HEK293 (cell line): ENCODE results near the gene DHX9.

Experiments used
- ATF2 ChIP-seq: fragments of 450-650 bp; formaldehyde crosslinking; IDR thresholded peaks from 2 replicates; pipeline ENCODE4 v1.5.1; 2016; ENCODE audit warnings: missing biosample characterization, missing genetic modification characterization, low read depth
- CTCF ChIP-seq: fragments of 450-650 bp; formaldehyde crosslinking; IDR thresholded peaks from 2 replicates; pipeline ENCODE4 v1.5.1; 2016; ENCODE audit warnings: missing biosample characterization, missing genetic modification characterization
- GLI2 ChIP-seq: fragments of 450-650 bp; formaldehyde crosslinking; IDR thresholded peaks from 2 replicates; pipeline ENCODE4; 2017; ENCODE audit warnings: missing biosample characterization, missing genetic modification characterization, low read depth, borderline replicate concordance
- GLI4 ChIP-seq: fragments of 450-650 bp; formaldehyde crosslinking; IDR thresholded peaks from 2 replicates; pipeline ENCODE4 v1.5.1; 2016; ENCODE audit warnings: missing biosample characterization, missing genetic modification characterization
- KLF16 ChIP-seq: fragments of 450-650 bp; formaldehyde crosslinking; IDR thresholded peaks from 2 replicates; pipeline ENCODE4 v1.5.1; 2017; ENCODE audit warnings: missing biosample characterization, missing genetic modification characterization
- TCF7L2 ChIP-seq: IDR thresholded peaks from 2 replicates; pipeline ENCODE4 v1.6.1; 2011; ENCODE audit warnings: low read depth, mild to moderate bottlenecking, inconsistent platforms, low read length, moderate library complexity, borderline replicate concordance
- TRIM28 ChIP-seq: IDR thresholded peaks from 2 replicates; pipeline ENCODE4 v1.6.1; 2011; ENCODE audit warnings: low read length, control low read depth, borderline replicate concordance
- ZBTB11 ChIP-seq: fragments of 450-650 bp; formaldehyde crosslinking; conservative IDR thresholded peaks from 2 replicates; pipeline ENCODE4 v1.5.1; 2016; ENCODE audit warnings: low read depth, missing biosample characterization, missing genetic modification characterization
- ZNF133 ChIP-seq: fragments of 450-650 bp; formaldehyde crosslinking; IDR thresholded peaks from 2 replicates; pipeline ENCODE4 v1.5.1; 2016; ENCODE audit warnings: missing biosample characterization, missing genetic modification characterization
- ZNF175 ChIP-seq: fragments of 450-650 bp; formaldehyde crosslinking; IDR thresholded peaks from 2 replicates; pipeline ENCODE4 v1.5.1; 2016; ENCODE audit warnings: missing biosample characterization, missing genetic modification characterization
- ZNF785 ChIP-seq: fragments of 450-650 bp; formaldehyde crosslinking; IDR thresholded peaks from 2 replicates; pipeline ENCODE4 v1.5.1; 2016; ENCODE audit warnings: missing biosample characterization, missing genetic modification characterization
- ZNF830 ChIP-seq: fragments of 450-650 bp; IDR thresholded peaks from 2 replicates; pipeline ENCODE4 v1.5.0; 2018; ENCODE audit warnings: missing biosample characterization, missing genetic modification characterization, low read depth, mild to moderate bottlenecking, moderate library complexity
- TF ChIP-seq, protein P1 (sequence below): fragments of 450-650 bp; formaldehyde crosslinking; IDR thresholded peaks from 2 replicates; pipeline ENCODE4 v1.5.1; 2017; ENCODE audit warnings: missing biosample characterization, missing genetic modification characterization

DNA sequence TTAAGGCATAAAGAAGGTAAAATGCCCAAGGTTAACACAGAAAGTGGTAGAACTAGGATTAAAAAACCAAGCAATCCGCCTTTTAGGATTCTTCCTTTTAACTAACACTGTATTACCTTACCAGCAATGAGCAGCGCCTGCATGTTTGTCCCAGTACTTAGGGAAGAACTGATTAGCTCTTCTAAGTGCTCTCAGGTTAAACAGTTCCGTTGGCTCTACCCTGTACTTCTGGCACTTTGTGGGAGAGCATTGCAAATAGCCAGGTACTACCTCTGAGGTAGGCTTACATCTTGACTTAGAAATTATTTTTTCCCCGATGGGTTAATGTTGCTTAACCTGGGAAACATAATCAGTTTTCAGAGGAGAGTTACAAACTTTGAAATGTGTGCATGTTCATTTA is 21.5 kb downstream of the DHX9 start:
- no peak for TF ChIP-seq CTCF (tag by site-specific recombination)
- TF ChIP-seq GLI4 = no peak
- TF ChIP-seq ZNF830 (tag by site-specific recombination) = no peak
- TF ChIP-seq ZNF175 = no peak
- TF ChIP-seq, protein P1, sequence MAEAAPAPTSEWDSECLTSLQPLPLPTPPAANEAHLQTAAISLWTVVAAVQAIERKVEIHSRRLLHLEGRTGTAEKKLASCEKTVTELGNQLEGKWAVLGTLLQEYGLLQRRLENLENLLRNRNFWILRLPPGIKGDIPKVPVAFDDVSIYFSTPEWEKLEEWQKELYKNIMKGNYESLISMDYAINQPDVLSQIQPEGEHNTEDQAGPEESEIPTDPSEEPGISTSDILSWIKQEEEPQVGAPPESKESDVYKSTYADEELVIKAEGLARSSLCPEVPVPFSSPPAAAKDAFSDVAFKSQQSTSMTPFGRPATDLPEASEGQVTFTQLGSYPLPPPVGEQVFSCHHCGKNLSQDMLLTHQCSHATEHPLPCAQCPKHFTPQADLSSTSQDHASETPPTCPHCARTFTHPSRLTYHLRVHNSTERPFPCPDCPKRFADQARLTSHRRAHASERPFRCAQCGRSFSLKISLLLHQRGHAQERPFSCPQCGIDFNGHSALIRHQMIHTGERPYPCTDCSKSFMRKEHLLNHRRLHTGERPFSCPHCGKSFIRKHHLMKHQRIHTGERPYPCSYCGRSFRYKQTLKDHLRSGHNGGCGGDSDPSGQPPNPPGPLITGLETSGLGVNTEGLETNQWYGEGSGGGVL = no peak
- TF ChIP-seq TRIM28 = no peak
- no peak for TF ChIP-seq GLI2 (tag by site-specific recombination)
- no peak for TF ChIP-seq ZNF785
- no peak for TF ChIP-seq TCF7L2
- TF ChIP-seq KLF16 (tag by site-specific recombination) = no peak
- TF ChIP-seq ZNF133 (tag by site-specific recombination) = no peak
- no peak for TF ChIP-seq ATF2
- TF ChIP-seq ZBTB11 (tag by site-specific recombination) = no peak
